ENCODE data around the gene CZIB.
"Not testable (repeated sequence)": the region's sequence is repeated elsewhere in the genome, so short reads cannot be mapped to it uniquely, and the experiment has no call there.

The CZIB gene

GRCh38 chr1:53238197-53239155 is 18.0 kb upstream of the CZIB start, which contains the start of gene MAGOH:
Gene MAGOH (minus strand): TSS chr1:53238518. CDS start chr1:53238448, 70 bp downstream.
- peak; percentile 96 for DNase-seq

- DNase-seq: no peak
These were observed 17.2 kb upstream of the CZIB start for GRCh38 chr1:53237638-53238037.

GRCh38 chr1:53220962-53221286 is 490 bp upstream of the CZIB start:
- no peak for DNase-seq

- no peak for DNase-seq
These were observed 723 bp downstream of the CZIB start for GRCh38 chr1:53219711-53220110.

- no peak for DNase-seq
These were observed 2.2 kb downstream of the CZIB start for GRCh38 chr1:53218201-53218600.

- DNase-seq: no peak
These were observed 6.0 kb downstream of the CZIB start for GRCh38 chr1:53214376-53214940.

GRCh38 chr1:53210954-53211353 is 9.5 kb downstream of the CZIB start:
- no peak for DNase-seq

GRCh38 chr1:53210352-53210751 is 10.1 kb downstream of the CZIB start:
- DNase-seq: no peak

GRCh38 chr1:53207726-53208125 is 12.7 kb downstream of the CZIB start:
- no peak for DNase-seq

GRCh38 chr1:53206735-53207379 is 13.6 kb downstream of the CZIB start:
- DNase-seq: no peak

- DNase-seq: not testable (repeated sequence)
These were observed 14.2 kb downstream of the CZIB start for GRCh38 chr1:53206083-53206685.

- DNase-seq: not testable (repeated sequence)
These were observed 14.9 kb downstream of the CZIB start for GRCh38 chr1:53205496-53205895.

GRCh38 chr1:53203466-53203865 is 17.0 kb downstream of the CZIB start:
- DNase-seq: no peak

GRCh38 chr1:53198241-53198651 is 22.2 kb downstream of the CZIB start:
- DNase-seq: peak; percentile 20

GRCh38 chr1:53197291-53198200 is 22.9 kb downstream of the CZIB start:
- DNase-seq: no peak

- DNase-seq: peak; percentile 94
These were observed 23.7 kb downstream of the CZIB start, which contains the start of gene CPT2 for GRCh38 chr1:53196485-53197290. Gene CPT2 (plus strand): TSS chr1:53196824. CDS start chr1:53196944, 120 bp downstream.

- DNase-seq: no peak
These were observed 24.4 kb downstream of the CZIB start for GRCh38 chr1:53196017-53196484.

GRCh38 chr1:53195246-53196016 is 25.0 kb downstream of the CZIB start:
- DNase-seq: no peak

GRCh38 chr1:53190210-53190611 is 30.2 kb downstream of the CZIB start:
- DNase-seq: no peak

- peak; percentile 49 for DNase-seq
These were observed 31.4 kb downstream of the CZIB start for GRCh38 chr1:53189061-53189460.
